NCI-H128 (cell line): Measurements from ENCODE around the gene CNTN4.

Source experiments
- DNase-seq: peaks from one replicate; lab custom pipeline; 2025; ENCODE audit not compliant: unreplicated experiment; lab: John Stamatoyannopoulos, UW

Gene CNTN4

GRCh38 chr3:2261747-2262146, 163.1 kb downstream of the CNTN4 start:
- DNase-seq: no peak

GRCh38 chr3:2262204-2262603, 163.5 kb downstream of the CNTN4 start:
- DNase-seq: no peak

GRCh38 chr3:2266606-2267005, 167.9 kb downstream of the CNTN4 start:
- DNase-seq: no peak

GRCh38 chr3:2268779-2269178, 170.1 kb downstream of the CNTN4 start:
- no peak for DNase-seq

- no peak for DNase-seq
These were observed 175.9 kb downstream of the CNTN4 start for GRCh38 chr3:2274526-2274925.

- no peak for DNase-seq
These were observed 185.2 kb downstream of the CNTN4 start for GRCh38 chr3:2283818-2284217.

GRCh38 chr3:2300938-2301337, 202.3 kb downstream of the CNTN4 start:
- no peak for DNase-seq

GRCh38 chr3:2301361-2301760, 202.7 kb downstream of the CNTN4 start:
- no peak for DNase-seq

GRCh38 chr3:2303566-2303965, 204.9 kb downstream of the CNTN4 start:
- DNase-seq: no peak

- DNase-seq: no peak
These were observed 212.4 kb downstream of the CNTN4 start for GRCh38 chr3:2311022-2311421.

GRCh38 chr3:2317521-2317920, 218.9 kb downstream of the CNTN4 start:
- DNase-seq: no peak

- no peak for DNase-seq
These were observed 236.3 kb downstream of the CNTN4 start for GRCh38 chr3:2334921-2335320.

GRCh38 chr3:2343031-2343682, 244.5 kb downstream of the CNTN4 start:
- no peak for DNase-seq

- no peak for DNase-seq
These were observed 253.6 kb downstream of the CNTN4 start for GRCh38 chr3:2352134-2352762.

- DNase-seq: no peak
These were observed 256.0 kb downstream of the CNTN4 start for GRCh38 chr3:2354702-2355101.

- no peak for DNase-seq
These were observed 257.8 kb downstream of the CNTN4 start for GRCh38 chr3:2356298-2356950.

- DNase-seq: no peak
These were observed 262.1 kb downstream of the CNTN4 start for GRCh38 chr3:2360815-2361214.

- no peak for DNase-seq
These were observed 263.5 kb downstream of the CNTN4 start for GRCh38 chr3:2362122-2362521.

- DNase-seq: no peak
These were observed 265.2 kb downstream of the CNTN4 start for GRCh38 chr3:2363854-2364253.

GRCh38 chr3:2370317-2370716, 271.7 kb downstream of the CNTN4 start:
- DNase-seq: no peak

- no peak for DNase-seq
These were observed 273.6 kb downstream of the CNTN4 start for GRCh38 chr3:2372306-2372705.

- DNase-seq: no peak
These were observed 276.7 kb downstream of the CNTN4 start for GRCh38 chr3:2375376-2375775.
